Frontal cortex (tissue), 4 donors: ENCODE results near the gene APBA3. TPM values are rescaled to one million over a fixed set of nuclear protein-coding genes. Genes with fewer than 3 reads are reported as not detected.
A peak's percentile ranks its signal among the peaks of the same experiment; 100 is the strongest.

Experiments used
- DNase-seq, 2 donors: peaks; one replicate each; pipeline ENCODE4 v3.0.0; 2012; ENCODE audit warnings: low spot score in 2 of 2
- FAIRE-seq: peaks from 2 replicates; lab custom pipeline; 2012; peaks lifted over from hg19 to GRCh38; lab: Jason Lieb, UNC
- total RNA-seq: library from RNA; depleted of rRNA; stranded (reverse); fragments of >200 nt; gene quantifications from one replicate; pipeline ENCODE4 v1.2.3, GENCODE V29; 2014
- donor health status: control.
- donor health status: control.
- donor health status: control.

The APBA3 gene
- total RNA-seq, 1 donor from 2014 or later: 12.6 TPM

- FAIRE-seq (no peak), DNase-seq (no peak)
These were observed 28.8 kb upstream of the APBA3 start for GRCh38 chr19:3790209-3790734.

GRCh38 chr19:3788996-3789778 lies 27.7 kb upstream of the APBA3 start:
- no peak for DNase-seq
- no peak for FAIRE-seq

GRCh38 chr19:3785938-3786824 lies 24.7 kb upstream of the APBA3 start, which contains the start of gene MATK:
Gene MATK (minus strand): TSS chr19:3786381. CDS start chr19:3785135, 1,246 bp downstream.
- FAIRE-seq (no peak), DNase-seq (peak; percentile 47 to 55)

GRCh38 chr19:3785451-3785937 lies 24.0 kb upstream of the APBA3 start:
- peak in 1 of 2 donors; percentile 58 for DNase-seq
- no peak for FAIRE-seq

GRCh38 chr19:3784607-3785450 lies 23.3 kb upstream of the APBA3 start:
- peak in 1 of 2 donors; percentile 47 for DNase-seq
- no peak for FAIRE-seq

DNA sequence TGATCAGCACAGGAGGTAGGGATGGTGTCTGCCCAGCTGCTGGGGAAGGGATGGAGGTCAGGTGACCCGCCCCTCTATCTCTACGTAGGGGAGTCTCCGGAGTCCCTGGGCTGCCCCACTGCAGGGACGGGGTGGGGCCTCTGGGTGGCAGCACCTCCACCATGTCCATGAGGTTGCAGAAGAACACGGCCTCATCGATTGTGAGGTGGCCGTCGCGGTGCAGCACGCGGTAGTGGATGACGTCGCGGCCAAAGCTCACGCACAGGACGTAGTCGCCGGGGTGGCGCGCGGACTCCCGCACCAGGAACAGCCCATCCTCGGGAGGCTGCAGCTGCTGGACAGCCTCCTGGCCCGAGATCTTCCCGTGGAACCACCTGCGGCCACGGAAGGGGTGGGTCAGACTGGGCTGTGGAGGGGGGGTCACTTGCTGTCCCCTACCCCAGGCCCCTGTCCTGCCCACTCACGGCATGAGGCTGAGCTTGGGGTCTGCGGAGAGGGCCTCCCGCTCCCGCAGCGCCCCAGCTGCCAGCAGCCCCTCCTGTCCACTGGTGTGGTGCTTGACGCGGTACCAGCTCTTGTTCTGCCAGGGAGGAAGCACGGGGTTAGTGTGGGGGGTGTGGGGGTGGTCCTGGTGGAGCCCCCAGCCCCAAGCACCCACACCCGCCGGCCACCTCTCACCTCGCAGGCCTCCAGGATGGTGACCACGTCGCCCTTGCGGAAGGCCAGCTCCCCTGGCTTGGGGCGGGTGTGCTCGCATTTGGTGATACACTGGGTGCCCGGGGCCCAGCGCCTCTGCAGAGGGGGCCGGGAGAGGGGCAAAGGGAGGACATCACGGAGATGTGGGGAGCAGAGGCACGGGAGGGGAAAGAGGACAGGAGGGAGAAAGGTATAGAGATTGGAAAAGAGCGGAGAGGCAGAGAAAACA lies 22.4 kb upstream of the APBA3 start:
- no peak for DNase-seq
- FAIRE-seq: no peak

- DNase-seq: no peak
These were observed 21.4 kb upstream of the APBA3 start for GRCh38 chr19:3782903-3783302.

GRCh38 chr19:3782330-3782729 lies 20.8 kb upstream of the APBA3 start:
- no peak for DNase-seq
- no peak for FAIRE-seq

More at GRCh38 chr19:3782903-3783302, 21.4 kb upstream of the APBA3 start:
- no peak for FAIRE-seq

DNA sequence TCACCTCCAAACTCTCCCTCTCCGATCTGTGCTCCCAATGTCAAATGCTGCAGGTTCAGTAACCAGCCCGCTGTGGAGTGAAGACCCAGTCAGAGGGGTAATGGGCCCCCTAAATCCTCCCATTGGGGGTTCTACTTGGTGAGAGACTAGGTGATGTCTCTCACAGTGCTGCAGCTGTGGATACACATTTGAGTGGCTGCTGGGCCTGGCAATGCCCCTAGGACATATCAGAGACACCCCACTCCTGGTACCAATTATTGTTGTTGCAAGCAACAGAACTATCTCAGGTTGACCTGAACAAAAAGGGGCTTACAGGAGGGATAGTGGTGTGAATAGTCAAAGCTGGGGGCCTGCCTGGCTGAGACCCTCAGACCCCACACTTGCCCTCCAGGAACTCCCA lies 20.1 kb upstream of the APBA3 start:
- DNase-seq: no peak
- FAIRE-seq: no peak

GRCh38 chr19:3780786-3781304 lies 19.4 kb upstream of the APBA3 start:
- DNase-seq: no peak
- FAIRE-seq: no peak

DNA sequence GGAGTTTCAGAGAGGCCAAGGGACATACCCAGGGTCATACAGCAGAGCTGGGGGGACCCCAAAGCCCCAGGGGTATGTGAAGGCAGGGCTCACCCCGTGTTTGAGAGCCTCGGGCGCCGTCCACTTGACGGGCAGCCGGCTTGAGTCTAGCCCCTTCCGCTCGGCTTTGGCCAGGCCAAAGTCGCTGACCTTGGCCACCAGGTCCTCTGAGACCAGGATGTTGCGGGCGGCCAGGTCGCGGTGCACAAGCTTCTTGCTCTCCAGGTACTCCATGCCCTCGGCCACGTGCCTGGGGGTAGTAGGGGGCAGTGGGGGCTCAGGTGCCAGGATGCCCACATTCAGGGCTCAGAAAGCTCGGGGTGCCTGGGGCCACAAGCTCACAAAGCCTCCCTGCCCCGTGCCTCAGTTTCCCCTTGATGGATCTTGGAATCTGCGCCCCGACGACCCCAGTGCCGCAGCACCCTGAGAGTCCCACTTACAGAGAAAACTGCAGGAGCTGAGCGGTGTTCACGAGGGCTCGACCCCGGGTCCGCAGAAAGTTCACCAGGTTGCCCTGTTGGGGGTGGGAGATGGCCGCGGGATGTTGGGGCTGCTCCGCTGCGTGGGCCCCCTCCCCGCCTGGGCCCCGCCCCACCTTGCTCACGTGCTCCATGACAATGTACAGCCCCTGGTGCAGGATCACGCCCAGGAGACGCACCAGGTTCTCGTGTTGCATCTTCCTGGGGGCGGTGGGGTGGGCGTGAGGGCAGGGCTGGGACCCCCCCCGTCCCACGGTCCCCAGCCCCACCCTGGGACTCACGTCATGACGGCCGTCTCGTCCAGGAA lies 17.6 kb upstream of the APBA3 start:
- FAIRE-seq: no peak

DNA sequence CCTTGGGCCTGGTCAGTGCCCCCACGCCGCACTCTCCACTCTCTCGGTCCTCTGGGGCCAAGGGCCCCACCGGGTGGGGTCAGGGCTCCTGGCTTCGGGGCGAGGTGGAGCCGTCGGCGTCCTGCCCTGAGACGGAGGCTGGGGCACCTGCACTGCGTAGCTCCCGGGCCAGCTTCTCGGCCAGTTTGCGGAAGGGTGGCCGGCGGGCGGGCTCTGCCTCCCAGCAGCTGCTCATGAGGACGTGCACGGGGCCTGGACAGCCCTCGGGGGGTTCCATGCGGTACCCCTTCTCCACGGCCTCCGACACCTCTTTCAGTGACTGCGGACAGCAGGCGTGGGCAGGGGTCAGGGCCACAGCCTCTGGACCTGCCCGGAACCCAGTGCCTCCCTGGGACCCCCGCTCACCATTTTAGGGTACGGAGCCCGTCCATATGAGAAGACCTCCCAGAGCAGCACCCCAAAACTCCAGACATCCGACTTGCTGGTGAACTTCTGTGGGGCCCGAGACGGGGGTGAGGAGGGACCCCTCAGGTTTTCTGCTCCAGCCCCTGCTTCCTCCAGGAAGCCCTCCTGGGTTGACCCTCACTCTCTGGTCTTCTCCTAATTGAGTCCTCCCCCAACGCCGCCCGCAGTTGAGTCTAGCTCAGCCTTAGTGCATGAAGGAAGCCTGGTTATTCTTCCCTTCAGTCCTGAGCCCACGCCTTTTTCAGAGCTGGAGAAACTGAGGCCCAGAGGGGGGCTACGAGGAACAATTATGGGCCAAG lies 16.8 kb upstream of the APBA3 start:
- FAIRE-seq (no peak), DNase-seq (no peak)

More for the DNA sequence above, 17.6 kb upstream of the APBA3 start:
- DNase-seq: no peak

DNA sequence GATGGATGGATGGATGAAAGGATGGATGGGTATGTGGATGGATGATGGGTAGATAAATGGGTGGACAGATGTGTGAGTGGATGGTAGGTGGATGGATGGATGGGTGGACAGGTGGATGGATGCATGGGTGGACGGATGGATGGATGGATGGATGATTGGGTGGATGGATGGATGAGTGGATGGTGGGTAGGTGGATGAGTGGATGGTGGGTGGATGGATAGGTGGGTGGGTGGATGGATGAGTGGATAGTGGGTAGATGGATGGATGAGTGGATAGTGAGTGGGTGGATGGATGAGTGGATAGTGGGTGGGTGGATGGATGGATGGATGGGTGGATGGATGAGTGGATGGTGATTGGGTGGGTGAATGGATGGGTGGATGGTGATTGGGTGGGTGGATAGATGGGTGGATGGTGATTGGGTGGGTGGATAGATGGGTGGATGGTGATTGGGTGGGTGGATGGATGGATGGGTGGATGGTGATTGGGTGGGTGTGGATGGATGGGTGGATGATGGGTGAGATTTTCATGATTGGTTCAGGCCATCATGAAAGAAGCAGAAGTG lies 15.1 kb upstream of the APBA3 start:
- FAIRE-seq: no peak
- no peak for DNase-seq

GRCh38 chr19:3775831-3776230 lies 14.3 kb upstream of the APBA3 start:
- FAIRE-seq: no peak

DNA sequence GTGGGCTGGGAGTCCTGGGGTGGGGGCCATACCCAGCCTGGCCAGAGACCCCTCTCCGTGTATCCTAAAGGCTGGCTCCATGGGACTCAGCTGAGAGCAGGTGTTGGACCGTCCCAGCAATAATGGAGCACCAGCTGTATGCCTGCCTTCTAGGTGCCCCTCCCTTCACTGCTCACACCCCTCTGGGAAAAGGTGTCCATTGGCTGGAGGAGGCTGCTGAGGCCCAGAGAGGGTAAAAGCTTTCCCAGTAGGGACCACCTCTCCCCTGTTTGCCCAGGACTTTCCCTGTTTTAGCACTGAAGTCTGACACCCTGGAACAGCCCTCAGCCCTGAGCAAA lies 13.9 kb upstream of the APBA3 start:
- no peak for DNase-seq
- no peak for FAIRE-seq

More at GRCh38 chr19:3775831-3776230, 14.3 kb upstream of the APBA3 start:
- no peak for DNase-seq

- FAIRE-seq (no peak), DNase-seq (no peak)
These were observed 13.3 kb upstream of the APBA3 start for GRCh38 chr19:3774621-3775373.
